Upper lobe of right lung (tissue), 1 donor: ENCODE measurements around the gene PWWP2B. TPM values are rescaled to one million over a fixed set of nuclear protein-coding genes. Genes with fewer than 3 reads are reported as not detected.

Experiments used
- ATAC-seq: fragments of 200-7000 bp; cut with Tn5 transposase; one replicate; pipeline ENCODE4 v1.9.1; 2020; ENCODE audit warnings: mild to moderate bottlenecking, moderate library complexity
- DNase-seq: peaks from one replicate; pipeline ENCODE4 v3.0.0-alpha.2; 2020
- H3K27ac ChIP-seq: fragments of 200-600 bp; one replicate; pipeline ENCODE4 v1.8.0; 2022
- H3K27me3 ChIP-seq: fragments of 200-600 bp; one replicate; pipeline ENCODE4 v1.8.0; 2022; ENCODE audit warnings: mild to moderate bottlenecking
- H3K36me3 ChIP-seq: fragments of 200-600 bp; one replicate; pipeline ENCODE4 v1.8.0; 2022
- H3K4me1 ChIP-seq: fragments of 200-600 bp; one replicate; pipeline ENCODE4 v1.8.0; 2022
- H3K4me3 ChIP-seq: fragments of 200-600 bp; one replicate; pipeline ENCODE4 v1.8.0; 2022; ENCODE audit warnings: mild to moderate bottlenecking
- H3K9me3 ChIP-seq: fragments of 200-600 bp; one replicate; pipeline ENCODE4 v1.8.0; 2022
- CTCF ChIP-seq: fragments of 200-600 bp; IDR thresholded peaks from one replicate; pipeline ENCODE4 v1.8.0; 2022; ENCODE audit warnings: antibody characterized with exemption
- intact Hi-C: fragments of 100-400 bp; cut with DNase I; formaldehyde crosslinking; loops from one replicate; pipeline ENCODE4 v1.11.0; 2022
- total RNA-seq: library from RNA; stranded (reverse); fragmentation: NEBNext Ultra II Directional; extraction: Animal tissue kit (Norgen Biotek cat#: 25700); gene quantifications from one replicate; pipeline ENCODE4 v1.2.1, GENCODE V29; 2021
- donor health status: DM: no; HTN: yes; CAD: no; lungs with severe emphysema.

The PWWP2B gene
- total RNA-seq, 1 donor from 2014 or later, result 26.0 TPM

- ATAC-seq (no peak), DNase-seq (no peak)
- Histone ChIP-seq H3K36me3 (no peaks in the 10 kb centered on the region), H3K27me3 (no peaks in the 10 kb centered on the region), H3K4me1 (peaks cover 3% of the 10 kb centered on the region), H3K4me3 (no peak overlapping the region), H3K9me3 (no peaks in the 10 kb centered on the region), H3K27ac (no peak overlapping the region)
- intact Hi-C loops, result no loop called here
- no peak for TF ChIP-seq CTCF
These were observed 39.9 kb downstream of the PWWP2B start for GRCh38 chr10:132436861-132437410.

GRCh38 chr10:132437541-132437950 is 40.5 kb downstream of the PWWP2B start:
- no peak for TF ChIP-seq CTCF
- Histone ChIP-seq H3K27ac (no peak overlapping the region), H3K36me3 (no peaks in the 10 kb centered on the region), H3K27me3 (no peaks in the 10 kb centered on the region), H3K4me1 (peaks cover 3% of the 10 kb centered on the region), H3K4me3 (no peak overlapping the region), H3K9me3 (no peaks in the 10 kb centered on the region)
- ATAC-seq, result no peak
- no peak for DNase-seq
- intact Hi-C loops, result no loop called here

GRCh38 chr10:132438091-132439024 is 41.4 kb downstream of the PWWP2B start:
- Histone ChIP-seq H3K4me1 (peaks cover 3% of the 10 kb centered on the region), H3K27me3 (no peaks in the 10 kb centered on the region), H3K9me3 (no peaks in the 10 kb centered on the region), H3K36me3 (no peaks in the 10 kb centered on the region), H3K27ac (no peak overlapping the region), H3K4me3 (no peak overlapping the region)
- no peak for ATAC-seq
- no peak for DNase-seq
- intact Hi-C loops, result no loop called here
- TF ChIP-seq CTCF, result no peak

DNA sequence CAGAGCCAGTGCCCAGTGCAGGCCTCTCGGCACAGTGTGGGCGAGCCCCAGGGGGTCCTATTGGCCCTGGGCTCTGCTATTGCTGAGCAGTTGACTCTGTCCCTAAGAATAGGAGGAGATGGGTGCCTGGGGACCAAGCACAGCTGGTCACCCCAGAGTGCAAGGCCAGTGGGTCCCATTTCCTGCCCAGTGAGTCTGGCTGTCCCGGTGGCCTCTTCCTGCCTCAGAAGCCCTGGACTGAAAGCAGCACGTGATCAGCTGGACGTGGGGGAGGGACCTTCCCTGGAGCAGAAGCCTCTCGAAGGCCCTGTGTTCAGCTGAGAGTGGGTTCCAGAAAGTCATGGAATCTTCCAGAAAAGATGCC is 42.0 kb downstream of the PWWP2B start:
- intact Hi-C loops, result no loop called here
- H3K4me1 ChIP-seq, result peaks cover 2% of the 10 kb centered on the region
- no peaks in the 10 kb centered on the region for H3K27me3 ChIP-seq
- DNase-seq (no peak), ATAC-seq (no peak)
- no peaks in the 10 kb centered on the region for H3K9me3 ChIP-seq
- no peak overlapping the region for H3K27ac ChIP-seq
- no peak for TF ChIP-seq CTCF
- H3K36me3 ChIP-seq, result no peaks in the 10 kb centered on the region
- H3K4me3 ChIP-seq, result no peak overlapping the region

- Histone ChIP-seq H3K27me3 (no peaks in the 10 kb centered on the region), H3K4me3 (no peak overlapping the region), H3K9me3 (no peaks in the 10 kb centered on the region), H3K4me1 (no peaks in the 10 kb centered on the region), H3K36me3 (no peaks in the 10 kb centered on the region), H3K27ac (no peak overlapping the region)
- DNase-seq (no peak), ATAC-seq (no peak)
- no peak for TF ChIP-seq CTCF
- intact Hi-C loops, result no loop called here
These were observed 42.6 kb downstream of the PWWP2B start for GRCh38 chr10:132439424-132440163.
